Astrocyte (in vitro differentiated cells and primary cell): ENCODE results near the gene GFOD1. TPM values are rescaled to one million over a fixed set of nuclear protein-coding genes. Genes with fewer than 3 reads are reported as not detected.

ENCODE experiments used
- DNase-seq: peaks from one replicate; pipeline ENCODE4 v3.0.0-alpha.2; 2010; ENCODE audit warnings: low read depth
- FAIRE-seq: peaks from 2 replicates; lab custom pipeline; 2011; peaks lifted over from hg19 to GRCh38; lab: Jason Lieb, UNC
- H2AFZ ChIP-seq: 2 replicates; pipeline ENCODE4 v1.6.0; 2012; ENCODE audit warnings: low read depth, low read length, inconsistent platforms
- H3K27ac ChIP-seq: 2 replicates; pipeline ENCODE4 v1.5.1; 2011; ENCODE audit warnings: low read depth, low read length, inconsistent platforms
- H3K27me3 ChIP-seq: 2 replicates; pipeline ENCODE4 v1.6.0; 2011; ENCODE audit warnings: low read length, inconsistent platforms; ENCODE audit not compliant: insufficient read depth
- H3K36me3 ChIP-seq: 2 replicates; pipeline ENCODE4 v1.5.1; 2011; ENCODE audit warnings: low read length, inconsistent platforms; ENCODE audit not compliant: insufficient read depth
- H3K4me1 ChIP-seq: 2 replicates; pipeline ENCODE4 v1.5.1; 2011; ENCODE audit warnings: low read length, inconsistent platforms; ENCODE audit not compliant: insufficient read depth
- H3K4me2 ChIP-seq: 2 replicates; pipeline ENCODE4 v1.6.0; 2012; ENCODE audit warnings: low read length, inconsistent platforms
- H3K4me3 ChIP-seq: 2 replicates; pipeline ENCODE4 v1.5.1; 2011; ENCODE audit warnings: low read depth, mild to moderate bottlenecking, low read length, inconsistent platforms; ENCODE audit not compliant: insufficient read depth
- H3K79me2 ChIP-seq: 2 replicates; pipeline ENCODE4 v1.6.0; 2012; ENCODE audit warnings: mild to moderate bottlenecking, low read length, inconsistent platforms; ENCODE audit not compliant: insufficient read depth
- H3K9ac ChIP-seq: 2 replicates; pipeline ENCODE4 v1.6.0; 2012; ENCODE audit warnings: mild to moderate bottlenecking, low read length, inconsistent platforms
- H3K9me3 ChIP-seq: 2 replicates; pipeline ENCODE4 v1.5.1; 2012; ENCODE audit warnings: low read depth, mild to moderate bottlenecking, low read length, inconsistent platforms; ENCODE audit not compliant: insufficient read depth
- H4K20me1 ChIP-seq: 2 replicates; pipeline ENCODE4 v1.6.0; 2012; ENCODE audit warnings: low read length, inconsistent platforms; ENCODE audit not compliant: insufficient read depth
- H3K27ac Mint-ChIP-seq: one replicate; pipeline ENCODE4 v1.8.0; 2021; ENCODE audit warnings: mild to moderate bottlenecking, mixed read lengths; ENCODE audit not compliant: unreplicated experiment
- H3K27me3 Mint-ChIP-seq: one replicate; pipeline ENCODE4 v1.8.0; 2021; ENCODE audit warnings: low read depth, mixed read lengths; ENCODE audit not compliant: unreplicated experiment
- H3K36me3 Mint-ChIP-seq: one replicate; pipeline ENCODE4 v1.8.0; 2021; ENCODE audit warnings: low read depth, mixed read lengths; ENCODE audit not compliant: unreplicated experiment
- H3K4me1 Mint-ChIP-seq: one replicate; pipeline ENCODE4 v1.8.0; 2021; ENCODE audit warnings: low read depth, mixed read lengths; ENCODE audit not compliant: unreplicated experiment
- H3K4me3 Mint-ChIP-seq: one replicate; pipeline ENCODE4 v1.8.0; 2021; ENCODE audit warnings: mild to moderate bottlenecking, moderate library complexity, mixed read lengths; ENCODE audit not compliant: unreplicated experiment
- H3K9me3 Mint-ChIP-seq: one replicate; pipeline ENCODE4 v1.8.0; 2021; ENCODE audit warnings: mild to moderate bottlenecking, mixed read lengths; ENCODE audit not compliant: unreplicated experiment
- CTCF ChIP-seq: IDR thresholded peaks from 2 replicates; pipeline ENCODE4 v1.5.1; 2011; ENCODE audit warnings: low read depth, mild to moderate bottlenecking, inconsistent platforms, low read length, moderate library complexity; ENCODE audit not compliant: insufficient read depth
- EZH2 ChIP-seq: IDR thresholded peaks from 2 replicates; pipeline ENCODE4 v1.6.1; 2012; ENCODE audit warnings: mild to moderate bottlenecking, low read length, inconsistent platforms; ENCODE audit not compliant: insufficient read depth
- total RNA-seq: library from RNA; stranded (reverse); gene quantifications from 2 replicates; pipeline ENCODE4 v1.2.1, GENCODE V29; 2021

GFOD1 gene
- total RNA-seq, 1 donor from 2014 or later, result 10.8 TPM

DNA sequence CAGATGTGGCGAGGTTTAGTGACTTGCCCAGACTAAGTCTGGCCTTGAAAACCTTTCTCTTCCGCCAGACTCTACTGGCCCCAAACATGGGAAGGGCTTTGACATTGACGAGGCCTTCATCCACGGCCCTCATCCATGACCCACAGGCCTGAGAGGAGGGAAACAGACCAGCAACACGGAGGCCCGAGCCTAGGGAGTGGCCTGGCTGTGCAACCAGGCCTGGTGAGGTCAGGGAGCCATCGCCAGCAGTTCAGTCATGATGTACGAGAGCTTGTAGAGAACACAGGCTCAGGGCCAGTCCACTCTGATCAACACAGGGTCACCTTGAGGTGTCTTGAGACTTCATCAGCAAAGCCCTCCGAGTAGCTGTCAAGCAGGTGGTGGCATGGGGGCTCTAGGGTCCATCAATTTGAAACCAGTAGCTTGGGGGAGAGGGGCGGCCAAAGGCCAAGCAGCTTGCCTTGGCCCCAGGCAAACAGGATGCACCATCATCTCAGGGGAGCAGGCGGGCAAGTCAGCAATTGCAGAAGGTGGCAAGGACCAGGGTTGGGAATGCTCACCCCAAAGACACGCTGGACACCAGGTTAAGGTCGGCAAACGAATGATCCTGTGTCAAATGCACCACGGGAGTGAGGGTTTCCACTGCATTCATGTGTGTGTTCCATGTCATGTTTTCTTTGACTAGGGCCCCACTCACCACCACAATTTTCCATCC, 36.1 kb downstream of the GFOD1 start:
- no peaks in the 10 kb centered on the region for H3K79me2 ChIP-seq
- H3K27ac ChIP-seq, result no peak overlapping the region
- TF ChIP-seq CTCF, result no peak
- no peak for TF ChIP-seq EZH2
- no peak overlapping the region for H3K9ac ChIP-seq
- Mint-ChIP-seq H3K27ac (no peak overlapping the region), H3K36me3 (peaks cover 25% of the 10 kb centered on the region), H3K9me3 (no peaks in the 10 kb centered on the region), H3K4me1 (peaks cover 27% of the 10 kb centered on the region), H3K4me3 (no peak overlapping the region), H3K27me3 (peaks cover 3% of the 10 kb centered on the region)
- no peak overlapping the region for H3K4me3 ChIP-seq
- H3K27me3 ChIP-seq, result no peaks in the 10 kb centered on the region
- DNase-seq (no peak), FAIRE-seq (no peak)
- H3K4me2 ChIP-seq, result no peak overlapping the region
- H3K9me3 ChIP-seq, result no peaks in the 10 kb centered on the region
- H3K36me3 ChIP-seq, result no peaks in the 10 kb centered on the region
- H4K20me1 ChIP-seq, result peaks cover 5% of the 10 kb centered on the region
- H2AFZ ChIP-seq, result no peak overlapping the region
- peaks cover 30% of the 10 kb centered on the region for H3K4me1 ChIP-seq

GRCh38 chr6:13450628-13451027, 36.8 kb downstream of the GFOD1 start:
- no peaks in the 10 kb centered on the region for H3K9me3 ChIP-seq
- H3K27me3 ChIP-seq, result no peaks in the 10 kb centered on the region
- H3K36me3 ChIP-seq, result no peaks in the 10 kb centered on the region
- peaks cover 5% of the 10 kb centered on the region for H4K20me1 ChIP-seq
- H3K4me3 ChIP-seq, result no peak overlapping the region
- H3K27ac ChIP-seq, result no peak overlapping the region
- no peaks in the 10 kb centered on the region for H3K79me2 ChIP-seq
- peaks cover 26% of the 10 kb centered on the region for H3K4me1 Mint-ChIP-seq
- no peak overlapping the region for H2AFZ ChIP-seq
- H3K4me1 ChIP-seq, result peaks cover 28% of the 10 kb centered on the region
- FAIRE-seq (no peak), DNase-seq (no peak)
- H3K4me3 Mint-ChIP-seq, result no peak overlapping the region
- H3K9ac ChIP-seq, result no peak overlapping the region
- TF ChIP-seq CTCF, result no peak
- no peak for TF ChIP-seq EZH2
- peaks cover 25% of the 10 kb centered on the region for H3K36me3 Mint-ChIP-seq
- H3K27ac Mint-ChIP-seq, result no peak overlapping the region
- H3K9me3 Mint-ChIP-seq, result no peaks in the 10 kb centered on the region
- H3K4me2 ChIP-seq, result no peak overlapping the region
- peaks cover 3% of the 10 kb centered on the region for H3K27me3 Mint-ChIP-seq

DNA sequence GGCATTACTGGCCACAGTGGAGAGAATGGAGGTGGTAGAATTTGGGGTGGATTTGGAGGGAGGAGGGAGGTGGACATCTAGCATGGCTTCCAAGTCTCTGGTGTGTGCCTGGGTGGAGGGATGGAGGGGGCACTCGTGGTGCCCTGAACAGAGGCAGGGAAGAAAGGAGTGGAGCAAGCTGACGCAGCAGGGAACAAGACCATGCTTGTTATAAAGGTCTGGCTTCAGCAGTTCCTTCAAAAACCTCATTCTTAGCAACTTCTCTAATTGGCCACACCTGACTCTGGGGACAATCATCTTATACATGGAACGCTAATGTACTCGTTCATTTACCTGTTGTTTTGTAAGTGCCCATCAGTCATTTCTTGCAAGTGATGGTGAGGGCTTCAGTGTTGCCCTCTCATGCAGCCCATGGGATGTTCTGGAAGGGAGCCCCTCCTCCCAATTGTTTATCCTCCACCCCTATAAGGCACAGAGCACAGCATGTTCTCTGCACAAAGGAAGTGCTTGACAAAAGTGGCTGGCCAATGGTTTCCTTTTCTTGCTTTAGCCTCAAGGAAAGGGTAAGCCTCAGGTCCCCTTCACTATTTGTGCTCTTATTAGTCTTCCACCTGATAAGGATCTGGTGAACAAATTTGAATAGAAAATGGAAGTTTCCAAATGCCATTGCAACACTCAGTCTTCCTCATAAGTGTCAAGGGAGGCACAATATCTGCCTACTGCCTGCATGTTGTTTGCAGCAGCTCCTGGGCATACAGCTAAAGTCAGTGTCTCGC, 39.3 kb downstream of the GFOD1 start:
- H3K79me2 ChIP-seq, result no peaks in the 10 kb centered on the region
- Mint-ChIP-seq H3K9me3 (no peaks in the 10 kb centered on the region), H3K4me1 (peaks cover 9% of the 10 kb centered on the region), H3K36me3 (peaks cover 22% of the 10 kb centered on the region), H3K27ac (no peak overlapping the region), H3K4me3 (no peak overlapping the region), H3K27me3 (peaks cover 3% of the 10 kb centered on the region)
- peaks cover 3% of the 10 kb centered on the region for H3K4me1 ChIP-seq
- no peak overlapping the region for H3K4me3 ChIP-seq
- TF ChIP-seq EZH2 (no peak), CTCF (no peak)
- FAIRE-seq, result no peak
- no peaks in the 10 kb centered on the region for H3K36me3 ChIP-seq
- no peak overlapping the region for H3K4me2 ChIP-seq
- no peak overlapping the region for H3K27ac ChIP-seq
- no peaks in the 10 kb centered on the region for H3K9me3 ChIP-seq
- DNase-seq, result no peak
- H3K9ac ChIP-seq, result no peak overlapping the region
- no peak overlapping the region for H2AFZ ChIP-seq
- H3K27me3 ChIP-seq, result no peaks in the 10 kb centered on the region
- peaks cover 4% of the 10 kb centered on the region for H4K20me1 ChIP-seq
